BLaER1 (cell line): ENCODE measurements around the gene TREM1.
A peak's percentile ranks its signal among the peaks of the same experiment; 100 is the strongest.

Source experiments
- H3K27ac ChIP-seq: shearing (Covaris generic); formaldehyde crosslinking; 2 replicates; pipeline ENCODE4 v1.8.1; 2022
- H3K27me3 ChIP-seq: shearing (Covaris generic); formaldehyde crosslinking; 2 replicates; pipeline ENCODE4 v1.8.1; 2022
- H3K36me3 ChIP-seq: shearing (Covaris generic); formaldehyde crosslinking; 2 replicates; pipeline ENCODE4 v1.8.1; 2022
- H3K4me1 ChIP-seq: shearing (Covaris generic); formaldehyde crosslinking; 2 replicates; pipeline ENCODE4 v1.8.1; 2022
- H3K4me2 ChIP-seq: shearing (Covaris generic); formaldehyde crosslinking; 2 replicates; pipeline ENCODE4 v1.8.1; 2022
- H3K4me3 ChIP-seq: shearing (Covaris generic); formaldehyde crosslinking; 2 replicates; pipeline ENCODE4 v1.8.1; 2022
- H3K9ac ChIP-seq: shearing (Covaris generic); formaldehyde crosslinking; 2 replicates; pipeline ENCODE4 v1.8.1; 2022
- H3K9me3 ChIP-seq: shearing (Covaris generic); formaldehyde crosslinking; 2 replicates; pipeline ENCODE4 v1.8.1; 2022
- H4K20me1 ChIP-seq: shearing (Covaris generic); formaldehyde crosslinking; 2 replicates; pipeline ENCODE4 v1.8.1; 2022
- Cebpa-rat ChIP-seq: shearing (Covaris generic); IDR thresholded peaks from 2 replicates; pipeline ENCODE4 v1.8.1; 2022

TREM1 gene

GRCh38 chr6:41286544-41287346, at the start of gene TREM1:
Gene TREM1 (minus strand): TSS chr6:41286682. CDS start chr6:41286655, 27 bp downstream.
- H3K4me1 ChIP-seq, result no peaks in the 10 kb centered on the region
- no peaks in the 10 kb centered on the region for H3K9me3 ChIP-seq
- H3K4me3 ChIP-seq, result no peak within 1 kb of the TSS
- no peaks in the 10 kb centered on the region for H4K20me1 ChIP-seq
- TF ChIP-seq Cebpa-rat, result no peak
- H3K27me3 ChIP-seq, result no peaks in the 10 kb centered on the region
- H3K36me3 ChIP-seq, result no peaks in the 10 kb centered on the region
- no peak within 1 kb of the TSS for H3K27ac ChIP-seq
- no peak within 1 kb of the TSS for H3K9ac ChIP-seq
- H3K4me2 ChIP-seq, result no peak within 1 kb of the TSS

GRCh38 chr6:41335943-41336342, 49.5 kb upstream of the TREM1 start:
- no peaks in the 10 kb centered on the region for H4K20me1 ChIP-seq
- TF ChIP-seq Cebpa-rat, result no peak
- H3K4me1 ChIP-seq, result peaks cover 55% of the 10 kb centered on the region

GRCh38 chr6:41335296-41335695, 48.8 kb upstream of the TREM1 start, which contains the start of gene NCR2:
Gene NCR2 (plus strand): TSS chr6:41335608. CDS start chr6:41335877, 269 bp downstream.
- Histone ChIP-seq H3K9ac (no peak within 1 kb of the TSS), H3K36me3 (no peaks in the 10 kb centered on the region), H3K4me1 (peaks cover 57% of the 10 kb centered on the region), H3K27ac (no peak within 1 kb of the TSS), H4K20me1 (no peaks in the 10 kb centered on the region), H3K4me2 (peak within 1 kb of the TSS; percentile 90), H3K4me3 (no peak within 1 kb of the TSS), H3K9me3 (no peaks in the 10 kb centered on the region), H3K27me3 (no peaks in the 10 kb centered on the region)
- no peak for TF ChIP-seq Cebpa-rat

More at GRCh38 chr6:41335943-41336342, 49.5 kb upstream of the TREM1 start:
- no peaks in the 10 kb centered on the region for H3K27me3 ChIP-seq
- no peak overlapping the region for H3K4me3 ChIP-seq
- no peaks in the 10 kb centered on the region for H3K36me3 ChIP-seq
- H3K9ac ChIP-seq, result no peak overlapping the region
- no peaks in the 10 kb centered on the region for H3K9me3 ChIP-seq
- no peak overlapping the region for H3K27ac ChIP-seq
- peak overlapping the region; percentile 40; the same call in 1 of the 2 replicates for H3K4me2 ChIP-seq

DNA sequence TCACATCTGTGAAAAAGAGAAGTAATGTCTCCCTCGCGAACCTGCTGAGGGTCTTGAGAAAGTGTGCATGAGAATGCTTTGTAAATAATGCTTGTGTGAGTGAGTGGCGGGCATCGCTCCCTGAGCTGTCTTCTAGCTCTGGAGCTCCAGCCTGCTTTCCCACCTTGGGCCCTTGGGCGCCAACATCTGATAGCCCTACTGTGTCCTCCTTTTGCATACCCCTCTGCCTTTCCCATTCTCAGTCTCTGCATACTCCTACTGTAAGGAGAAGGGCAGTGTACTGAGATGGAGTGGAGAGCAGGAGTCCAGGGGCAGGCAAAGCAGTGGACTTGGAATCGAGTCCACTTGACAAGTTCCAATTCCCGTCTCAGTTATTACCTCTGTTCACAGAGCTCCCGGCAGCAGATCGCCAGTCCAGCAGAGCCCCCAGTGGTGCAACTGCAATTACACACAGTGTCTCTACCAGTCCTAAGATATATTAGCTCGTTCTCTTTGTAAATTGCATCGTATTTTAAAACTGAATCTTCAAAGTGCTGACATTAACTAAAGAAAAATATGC, 48.1 kb upstream of the TREM1 start:
- Histone ChIP-seq H3K9me3 (no peaks in the 10 kb centered on the region), H4K20me1 (no peaks in the 10 kb centered on the region), H3K4me2 (peak overlapping the region; percentile 90), H3K36me3 (no peaks in the 10 kb centered on the region), H3K27me3 (no peaks in the 10 kb centered on the region), H3K4me3 (no peak overlapping the region), H3K4me1 (peaks cover 64% of the 10 kb centered on the region), H3K27ac (no peak overlapping the region; the same call in 1 of the 2 replicates), H3K9ac (peak overlapping the region; percentile 44)
- TF ChIP-seq Cebpa-rat, result no peak

DNA sequence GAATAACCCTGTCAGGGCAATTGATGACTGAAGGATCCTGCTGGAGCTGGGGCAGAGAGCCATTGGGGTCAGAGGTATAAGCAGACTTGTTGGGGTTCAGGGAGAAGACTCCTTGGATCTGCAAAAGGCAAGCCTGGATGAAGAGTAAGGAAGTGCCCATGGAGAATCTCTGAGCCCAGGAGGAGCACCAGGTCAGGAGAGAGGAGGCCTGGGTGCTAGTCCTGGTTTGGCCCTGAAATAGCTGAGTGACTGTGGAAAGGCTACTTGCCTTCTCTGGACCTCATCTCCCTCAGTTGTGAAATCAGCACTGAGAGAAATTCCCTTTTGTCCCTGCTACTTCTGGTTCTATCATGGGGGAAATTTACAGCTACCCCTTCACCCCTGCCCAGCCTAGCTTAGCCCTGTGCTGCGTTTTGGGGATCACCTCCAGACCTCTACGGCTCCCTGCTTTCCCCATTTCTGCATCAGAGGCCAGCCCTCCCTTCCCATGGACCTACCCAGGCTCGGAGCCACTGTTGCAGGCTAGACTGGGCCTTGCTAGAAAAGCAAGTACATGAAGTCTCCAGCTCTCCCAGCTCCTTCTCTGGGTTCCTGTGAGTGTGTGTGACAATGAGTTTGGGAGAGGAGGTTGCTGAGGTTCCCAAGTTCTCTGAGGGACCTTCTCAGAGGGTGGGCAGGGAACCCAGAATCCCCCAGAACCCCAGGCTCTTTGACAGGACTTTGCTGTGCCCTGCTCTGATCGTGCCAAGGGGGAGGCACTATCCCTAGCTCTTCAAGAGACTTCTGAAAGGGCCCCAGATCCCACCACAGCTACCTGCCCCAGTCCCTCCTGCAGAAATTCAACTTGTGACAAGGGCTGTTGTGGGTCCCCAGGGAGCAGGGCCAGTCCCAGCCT, 46.6 kb upstream of the TREM1 start:
- H3K9ac ChIP-seq, result peak overlapping the region; percentile 44; the same call in 1 of the 2 replicates
- no peaks in the 10 kb centered on the region for H3K9me3 ChIP-seq
- peaks cover 64% of the 10 kb centered on the region for H3K4me1 ChIP-seq
- H3K4me2 ChIP-seq, result peak overlapping the region; percentile 90
- H3K27ac ChIP-seq, result peak overlapping the region; percentile 55; the same call in 1 of the 2 replicates
- no peaks in the 10 kb centered on the region for H3K27me3 ChIP-seq
- no peak for TF ChIP-seq Cebpa-rat
- no peaks in the 10 kb centered on the region for H4K20me1 ChIP-seq
- H3K4me3 ChIP-seq, result 0 out of 2 replicates have a peak overlapping the region, but pooled peaks have one; percentile 2
- no peaks in the 10 kb centered on the region for H3K36me3 ChIP-seq

DNA sequence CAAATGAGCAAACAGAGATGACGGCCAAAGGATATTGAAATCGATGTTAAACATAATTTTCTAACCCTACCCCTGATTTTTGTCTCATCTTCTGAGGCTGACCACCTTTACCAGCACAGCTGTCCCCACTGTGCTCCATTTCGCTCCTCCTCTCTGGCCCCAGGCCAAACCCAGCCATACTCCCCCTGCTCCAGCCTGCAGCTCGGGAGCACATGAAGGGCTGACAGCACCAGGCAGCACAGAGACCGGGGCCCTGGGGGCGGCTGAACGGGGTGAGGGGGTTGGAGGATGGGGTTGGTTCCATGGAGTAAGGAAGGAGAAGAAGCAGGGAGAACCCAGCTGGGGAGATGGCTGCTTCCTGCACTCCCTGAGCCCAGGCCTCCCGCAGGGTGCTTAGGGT, 45.8 kb upstream of the TREM1 start:
- no peak overlapping the region for H3K27ac ChIP-seq

GRCh38 chr6:41331401-41332150, 45.1 kb upstream of the TREM1 start:
- TF ChIP-seq Cebpa-rat, result no peak
- H3K9ac ChIP-seq, result no peak overlapping the region
- 0 out of 2 replicates have a peak overlapping the region, but pooled peaks have one; percentile 90 for H3K4me2 ChIP-seq
- peaks cover 63% of the 10 kb centered on the region for H3K4me1 ChIP-seq
- H4K20me1 ChIP-seq, result no peaks in the 10 kb centered on the region
- H3K36me3 ChIP-seq, result no peaks in the 10 kb centered on the region
- H3K27ac ChIP-seq, result no peak overlapping the region
- no peaks in the 10 kb centered on the region for H3K27me3 ChIP-seq
- no peaks in the 10 kb centered on the region for H3K9me3 ChIP-seq
- H3K4me3 ChIP-seq, result no peak overlapping the region

More for the DNA sequence above, 45.8 kb upstream of the TREM1 start:
- Histone ChIP-seq H3K9me3 (no peaks in the 10 kb centered on the region), H3K4me3 (no peak overlapping the region), H3K9ac (no peak overlapping the region), H4K20me1 (no peaks in the 10 kb centered on the region), H3K36me3 (no peaks in the 10 kb centered on the region), H3K4me2 (peak overlapping the region; percentile 90), H3K27me3 (no peaks in the 10 kb centered on the region), H3K4me1 (peaks cover 64% of the 10 kb centered on the region)
- TF ChIP-seq Cebpa-rat, result no peak

- no peak overlapping the region for H3K9ac ChIP-seq
- no peaks in the 10 kb centered on the region for H4K20me1 ChIP-seq
- no peaks in the 10 kb centered on the region for H3K27me3 ChIP-seq
- H3K4me3 ChIP-seq, result no peak overlapping the region
- TF ChIP-seq Cebpa-rat, result no peak
- H3K4me2 ChIP-seq, result no peak overlapping the region
- no peak overlapping the region for H3K27ac ChIP-seq
- peaks cover 20% of the 10 kb centered on the region for H3K4me1 ChIP-seq
- no peaks in the 10 kb centered on the region for H3K36me3 ChIP-seq
- no peaks in the 10 kb centered on the region for H3K9me3 ChIP-seq
Observed at GRCh38 chr6:41327177-41327576, 40.7 kb upstream of the TREM1 start.

DNA sequence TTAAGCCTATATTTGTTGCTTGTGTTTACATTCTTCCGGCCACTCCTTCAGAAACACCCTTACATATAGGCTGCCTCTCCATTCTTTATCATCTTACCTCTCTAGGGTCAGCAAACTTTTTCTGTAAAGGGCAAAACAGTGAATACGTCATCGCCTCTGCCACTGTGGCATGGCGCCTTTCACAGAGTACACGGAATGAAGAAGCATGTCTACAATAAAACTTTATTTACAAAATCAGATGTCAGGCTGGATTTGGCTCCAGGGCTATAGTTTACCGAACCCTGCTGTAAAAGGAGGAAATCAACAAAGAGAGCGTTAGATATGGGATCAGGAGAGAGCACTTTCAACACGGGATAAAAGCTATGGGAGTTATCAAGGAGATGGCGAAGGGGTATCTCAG, 39.6 kb upstream of the TREM1 start:
- TF ChIP-seq Cebpa-rat, result no peak
- no peak overlapping the region for H3K27ac ChIP-seq
- no peak overlapping the region for H3K4me2 ChIP-seq
- no peak overlapping the region for H3K9ac ChIP-seq
- H3K9me3 ChIP-seq, result no peaks in the 10 kb centered on the region
- H3K36me3 ChIP-seq, result no peaks in the 10 kb centered on the region
- H3K4me1 ChIP-seq, result peaks cover 9% of the 10 kb centered on the region
- no peak overlapping the region for H3K4me3 ChIP-seq
- H4K20me1 ChIP-seq, result no peaks in the 10 kb centered on the region
- no peaks in the 10 kb centered on the region for H3K27me3 ChIP-seq
